Measurements from ENCODE around the gene AGXT2.

Gene AGXT2

DNA sequence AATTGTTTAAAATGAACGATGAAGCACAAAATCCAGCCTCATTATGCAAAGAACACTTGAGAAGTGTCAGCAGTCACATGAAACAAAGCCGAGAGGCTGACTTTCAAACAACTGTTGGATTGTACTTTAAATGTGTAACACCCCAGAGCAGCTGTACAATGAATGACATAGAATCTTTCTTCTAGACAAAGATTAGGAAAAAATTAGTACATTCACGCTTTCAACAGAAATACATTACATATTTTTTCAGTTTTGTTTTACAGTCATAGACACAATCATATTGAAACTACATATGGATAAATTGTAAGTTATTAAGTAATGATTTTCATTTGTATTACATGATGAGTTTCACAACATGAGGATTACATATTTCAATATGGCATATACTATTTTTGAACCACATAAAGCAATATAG lies 10.6 kb upstream of the AGXT2 start:
- no peaks in the 10 kb centered on the region for H3K9me3 ChIP-seq (ENCODE audit: control insufficient read depth, low read length)
- H3K9ac ChIP-seq (ENCODE audit: low read length): no peak overlapping the region
- no peaks in the 10 kb centered on the region for H3K4me1 ChIP-seq (ENCODE audit: control insufficient read depth, insufficient read depth, low read depth, low read length)
- 100% methylated on average over 1 of the region's 3 CpGs for WGBS
- no peak overlapping the region for H3K23ac ChIP-seq (ENCODE audit: low read length in 2 of 2)
- H2AFZ ChIP-seq (ENCODE audit: low read depth, low read length): no peak overlapping the region
- no peak overlapping the region for H3K18ac ChIP-seq (ENCODE audit: low read depth in 1 of 2, low read length in 2 of 2)
- H2BK15ac ChIP-seq (ENCODE audit: low read depth, poor library complexity, severe bottlenecking): no peak overlapping the region
- H4K8ac ChIP-seq (ENCODE audit: low read length): no peak overlapping the region
- no peak overlapping the region for H3K4me3 ChIP-seq (ENCODE audit: insufficient read depth in 1 of 2, low read depth in 1 of 2, low read length in 2 of 2)
- no peak overlapping the region for H3K4me2 ChIP-seq (ENCODE audit: low read length, poor library complexity, severe bottlenecking)
- no peaks in the 10 kb centered on the region for H3K79me1 ChIP-seq (replicated peaks; ENCODE audit: low read length, poor library complexity, severe bottlenecking)
- H3K36me3 ChIP-seq (ENCODE audit: control insufficient read depth in 1 of 2, insufficient read depth in 2 of 2, low read depth in 1 of 2, low read length in 2 of 2): no peaks in the 10 kb centered on the region
- no peak overlapping the region for H4K91ac ChIP-seq (ENCODE audit: low read length)
- peaks cover 0 to 4% of the 10 kb centered on the region in 2 experiments for H3K27me3 ChIP-seq (ENCODE audit: control insufficient read depth in 1 of 2, insufficient read depth in 1 of 2, low read length in 2 of 2)
- H2BK5ac ChIP-seq (ENCODE audit: low read depth, low read length, poor library complexity, severe bottlenecking): no peak overlapping the region
- no peak overlapping the region for H3K4ac ChIP-seq (ENCODE audit: low read depth in 1 of 2, low read length in 2 of 2)
- H3K27ac ChIP-seq (ENCODE audit: low read length, poor library complexity, severe bottlenecking): no peak overlapping the region
- H3K14ac ChIP-seq (ENCODE audit: low read length in 2 of 2): no peak overlapping the region
- H2AK5ac ChIP-seq (ENCODE audit: low read length, severe bottlenecking): no peak overlapping the region
- no peak overlapping the region for H2BK120ac ChIP-seq (ENCODE audit: low read depth, low read length)
- no peak for DNase-seq
- H2BK12ac ChIP-seq (ENCODE audit: low read length in 2 of 2): no peak overlapping the region

DNA sequence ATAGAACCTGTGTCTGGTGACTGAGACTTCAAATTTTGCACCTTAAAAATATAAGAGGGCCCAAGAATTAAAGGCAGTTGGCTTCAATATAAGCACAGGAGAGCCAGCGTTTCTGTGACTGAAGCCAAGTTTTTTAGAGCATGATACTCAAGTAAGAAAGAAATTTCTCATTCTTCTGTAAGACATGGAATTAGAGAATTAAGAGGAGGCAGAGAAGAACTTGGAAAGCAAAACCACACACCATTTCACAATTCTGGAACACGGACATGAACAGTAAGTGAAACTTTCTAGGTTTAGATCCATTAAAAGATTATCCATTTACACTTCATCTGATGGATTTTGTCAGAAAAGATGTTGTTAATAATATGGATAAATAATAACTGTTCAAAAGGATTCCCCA lies 8.9 kb upstream of the AGXT2 start:
- Histone ChIP-seq H3K9me3 (ENCODE audit: control insufficient read depth, low read length) (no peaks in the 10 kb centered on the region), H3K14ac (ENCODE audit: low read length in 2 of 2) (no peak overlapping the region), H4K8ac (ENCODE audit: low read length) (no peak overlapping the region), H3K23ac (ENCODE audit: low read length in 2 of 2) (no peak overlapping the region), H2AK5ac (ENCODE audit: low read length, severe bottlenecking) (no peak overlapping the region), H3K18ac (ENCODE audit: low read depth in 1 of 2, low read length in 2 of 2) (no peak overlapping the region), H3K9ac (ENCODE audit: low read length) (no peak overlapping the region), H3K4ac (ENCODE audit: low read depth in 1 of 2, low read length in 2 of 2) (no peak overlapping the region), H2BK15ac (ENCODE audit: low read depth, poor library complexity, severe bottlenecking) (no peak overlapping the region), H3K79me1 (replicated peaks; ENCODE audit: low read length, poor library complexity, severe bottlenecking) (no peaks in the 10 kb centered on the region), H3K4me1 (ENCODE audit: control insufficient read depth, insufficient read depth, low read depth, low read length) (no peaks in the 10 kb centered on the region), H2AFZ (ENCODE audit: low read depth, low read length) (no peak overlapping the region), H3K27me3 (ENCODE audit: control insufficient read depth in 1 of 2, insufficient read depth in 1 of 2, low read length in 2 of 2) (peaks cover 0 to 4% of the 10 kb centered on the region in 2 experiments), H3K27ac (ENCODE audit: low read length, poor library complexity, severe bottlenecking) (no peak overlapping the region), H2BK12ac (ENCODE audit: low read length in 2 of 2) (no peak overlapping the region), H3K4me3 (ENCODE audit: insufficient read depth in 1 of 2, low read depth in 1 of 2, low read length in 2 of 2) (no peak overlapping the region), H3K36me3 (ENCODE audit: control insufficient read depth in 1 of 2, insufficient read depth in 2 of 2, low read depth in 1 of 2, low read length in 2 of 2) (no peaks in the 10 kb centered on the region), H3K4me2 (ENCODE audit: low read length, poor library complexity, severe bottlenecking) (no peak overlapping the region), H2BK120ac (ENCODE audit: low read depth, low read length) (no peak overlapping the region), H2BK5ac (ENCODE audit: low read depth, low read length, poor library complexity, severe bottlenecking) (no peak overlapping the region), H4K91ac (ENCODE audit: low read length) (no peak overlapping the region)
- no peak for DNase-seq
- no CpG with 5 or more reads among the region's 2 CpGs for WGBS

DNA sequence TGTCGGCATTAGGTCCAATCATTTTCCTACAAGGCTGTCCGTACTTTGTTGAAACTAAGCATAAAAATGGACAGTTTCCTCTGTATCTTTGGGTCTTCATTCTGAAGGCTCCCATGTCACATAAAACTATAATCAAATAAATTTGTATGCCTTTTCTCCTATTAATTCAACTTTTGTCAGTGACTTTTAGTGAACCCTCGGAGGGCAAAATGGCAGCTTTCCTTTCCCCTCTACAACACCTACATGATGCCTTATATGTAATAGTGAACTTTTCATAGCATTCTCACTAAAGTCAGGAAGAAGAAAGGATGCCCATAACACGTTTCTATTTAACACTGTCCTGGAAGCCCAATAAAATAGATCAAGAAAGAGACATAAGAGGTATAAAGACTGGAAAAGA lies 5.1 kb upstream of the AGXT2 start:
- Histone ChIP-seq H3K9ac (ENCODE audit: low read length) (no peak overlapping the region), H4K91ac (ENCODE audit: low read length) (no peak overlapping the region), H3K4me3 (ENCODE audit: insufficient read depth in 1 of 2, low read depth in 1 of 2, low read length in 2 of 2) (no peak overlapping the region), H3K27me3 (ENCODE audit: control insufficient read depth in 1 of 2, insufficient read depth in 1 of 2, low read length in 2 of 2) (peaks cover 0 to 4% of the 10 kb centered on the region in 2 experiments), H2BK12ac (ENCODE audit: low read length in 2 of 2) (no peak overlapping the region), H2BK5ac (ENCODE audit: low read depth, low read length, poor library complexity, severe bottlenecking) (no peak overlapping the region), H3K36me3 (ENCODE audit: control insufficient read depth in 1 of 2, insufficient read depth in 2 of 2, low read depth in 1 of 2, low read length in 2 of 2) (no peaks in the 10 kb centered on the region), H3K4me1 (ENCODE audit: control insufficient read depth, insufficient read depth, low read depth, low read length) (no peaks in the 10 kb centered on the region), H3K23ac (ENCODE audit: low read length in 2 of 2) (no peak overlapping the region), H4K8ac (ENCODE audit: low read length) (no peak overlapping the region), H3K4ac (ENCODE audit: low read depth in 1 of 2, low read length in 2 of 2) (no peak overlapping the region), H2AFZ (ENCODE audit: low read depth, low read length) (no peak overlapping the region), H2BK15ac (ENCODE audit: low read depth, poor library complexity, severe bottlenecking) (no peak overlapping the region), H3K9me3 (ENCODE audit: control insufficient read depth, low read length) (no peaks in the 10 kb centered on the region), H2AK5ac (ENCODE audit: low read length, severe bottlenecking) (no peak overlapping the region), H3K4me2 (ENCODE audit: low read length, poor library complexity, severe bottlenecking) (no peak overlapping the region), H3K18ac (ENCODE audit: low read depth in 1 of 2, low read length in 2 of 2) (no peak overlapping the region), H2BK120ac (ENCODE audit: low read depth, low read length) (no peak overlapping the region), H3K79me1 (replicated peaks; ENCODE audit: low read length, poor library complexity, severe bottlenecking) (no peaks in the 10 kb centered on the region), H3K27ac (ENCODE audit: low read length, poor library complexity, severe bottlenecking) (no peak overlapping the region), H3K14ac (ENCODE audit: low read length in 2 of 2) (no peak overlapping the region)
- DNase-seq: no peak
- 96% methylated on average over 3 of the region's 4 CpGs for WGBS

DNA sequence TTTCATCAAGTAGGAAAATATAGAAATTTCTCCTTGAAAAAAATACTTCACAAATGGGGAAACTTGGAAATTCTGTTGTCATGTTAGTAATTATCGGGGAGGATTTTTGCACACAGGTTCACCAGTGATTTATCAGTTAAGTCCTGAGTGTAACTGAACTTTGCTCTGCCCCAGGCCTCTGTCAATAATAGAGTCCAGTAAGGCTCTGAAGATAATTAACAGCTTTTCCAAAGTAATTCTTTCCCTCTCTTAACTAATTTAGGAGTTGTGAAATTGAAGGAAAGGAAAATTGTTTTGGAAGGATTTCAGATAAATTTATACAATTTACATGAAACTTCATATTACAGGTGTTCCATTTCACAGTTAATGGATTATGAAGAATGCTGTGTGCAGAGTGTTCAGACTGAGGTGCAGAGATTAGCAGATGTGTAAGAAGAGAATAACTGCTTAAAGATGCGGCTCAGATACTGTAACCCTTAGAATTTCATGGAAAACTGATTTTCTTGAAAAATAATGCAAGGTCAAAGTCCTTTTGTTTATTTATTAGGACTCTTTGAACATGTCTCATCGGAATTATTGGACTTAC lies 2.9 kb upstream of the AGXT2 start:
- H3K79me1 ChIP-seq (replicated peaks; ENCODE audit: low read length, poor library complexity, severe bottlenecking): no peaks in the 10 kb centered on the region
- H3K23ac ChIP-seq (ENCODE audit: low read length in 2 of 2): no peak overlapping the region
- H3K18ac ChIP-seq (ENCODE audit: low read depth in 1 of 2, low read length in 2 of 2): no peak overlapping the region
- no peaks in the 10 kb centered on the region for H3K27me3 ChIP-seq (ENCODE audit: control insufficient read depth in 1 of 2, insufficient read depth in 1 of 2, low read length in 2 of 2)
- no peak overlapping the region for H2AFZ ChIP-seq (ENCODE audit: low read depth, low read length)
- H3K4me3 ChIP-seq (ENCODE audit: insufficient read depth in 1 of 2, low read depth in 1 of 2, low read length in 2 of 2): no peak overlapping the region
- H2BK5ac ChIP-seq (ENCODE audit: low read depth, low read length, poor library complexity, severe bottlenecking): no peak overlapping the region
- no peaks in the 10 kb centered on the region for H3K36me3 ChIP-seq (ENCODE audit: control insufficient read depth in 1 of 2, insufficient read depth in 2 of 2, low read depth in 1 of 2, low read length in 2 of 2)
- H3K4me1 ChIP-seq (ENCODE audit: control insufficient read depth, insufficient read depth, low read depth, low read length): no peaks in the 10 kb centered on the region
- no peak overlapping the region for H3K27ac ChIP-seq (ENCODE audit: low read length, poor library complexity, severe bottlenecking)
- H2BK15ac ChIP-seq (ENCODE audit: low read depth, poor library complexity, severe bottlenecking): no peak overlapping the region
- WGBS: 84% methylated on average over 3 of the region's 3 CpGs
- no peak overlapping the region for H2AK5ac ChIP-seq (ENCODE audit: low read length, severe bottlenecking)
- no peak overlapping the region for H2BK12ac ChIP-seq (ENCODE audit: low read length in 2 of 2)
- H3K14ac ChIP-seq (ENCODE audit: low read length in 2 of 2): no peak overlapping the region
- H4K91ac ChIP-seq (ENCODE audit: low read length): no peak overlapping the region
- no peak overlapping the region for H3K4ac ChIP-seq (ENCODE audit: low read depth in 1 of 2, low read length in 2 of 2)
- H3K9ac ChIP-seq (ENCODE audit: low read length): no peak overlapping the region
- H3K4me2 ChIP-seq (ENCODE audit: low read length, poor library complexity, severe bottlenecking): no peak overlapping the region
- H4K8ac ChIP-seq (ENCODE audit: low read length): no peak overlapping the region
- DNase-seq: no peak
- no peak overlapping the region for H2BK120ac ChIP-seq (ENCODE audit: low read depth, low read length)
- no peaks in the 10 kb centered on the region for H3K9me3 ChIP-seq (ENCODE audit: control insufficient read depth, low read length)
